MCF 10A (cell line): ENCODE measurements around the gene KLRD1. TPM values are rescaled to one million over a fixed set of nuclear protein-coding genes. Genes with fewer than 3 reads are reported as not detected.
"Not testable (repeated sequence)": the region's sequence is repeated elsewhere in the genome, so short reads cannot be mapped to it uniquely, and the experiment has no call there.

Experiments used
- BruUV-seq: library from RNA; stranded (reverse); fragments of 400-500 nt; replicated peaks from 2 replicates; lab custom pipeline; 2021; lab: Mats Ljungman, UMichigan
- CTCF ChIA-PET: fragments of 300-600 bp; sonication (Branson Sonifier 250); formaldehyde crosslinking; extraction: SDS; loops from one replicate; lab custom pipeline; 2021; ENCODE audit warnings: antibody characterized with exemption, inconsistent platforms; lab: Yijun Ruan, JAX
- POLR2A ChIA-PET: fragments of 300-600, 350-650 bp; sonication (Branson Sonifier 250); formaldehyde crosslinking; extraction: SDS; loops from one replicate; lab custom pipeline; 2020; ENCODE audit warnings: antibody characterized with exemption, inconsistent platforms; lab: Yijun Ruan, JAX
- DNase-seq: peaks from one replicate; pipeline ENCODE4 v3.0.0-alpha.2; 2018; ENCODE audit not compliant: unreplicated experiment
- H3K27ac Mint-ChIP-seq: one replicate; pipeline ENCODE4 v1.8.0; 2022; ENCODE audit warnings: mild to moderate bottlenecking, low read depth, mixed read lengths; ENCODE audit not compliant: unreplicated experiment
- H3K27me3 Mint-ChIP-seq: one replicate; pipeline ENCODE4 v1.8.0; 2022; ENCODE audit warnings: mixed read lengths; ENCODE audit not compliant: insufficient read depth, unreplicated experiment
- H3K36me3 Mint-ChIP-seq: one replicate; pipeline ENCODE4 v1.8.0; 2022; ENCODE audit warnings: mild to moderate bottlenecking, moderate library complexity, mixed read lengths; ENCODE audit not compliant: insufficient read depth, unreplicated experiment
- H3K4me1 Mint-ChIP-seq: one replicate; pipeline ENCODE4 v1.8.0; 2022; ENCODE audit warnings: mixed read lengths; ENCODE audit not compliant: insufficient read depth, unreplicated experiment
- H3K4me3 Mint-ChIP-seq: one replicate; pipeline ENCODE4 v1.8.0; 2022; ENCODE audit warnings: mild to moderate bottlenecking, moderate library complexity, mixed read lengths; ENCODE audit not compliant: unreplicated experiment
- H3K9me3 Mint-ChIP-seq: one replicate; pipeline ENCODE4 v1.8.0; 2022; ENCODE audit warnings: mixed read lengths; ENCODE audit not compliant: unreplicated experiment
- intact Hi-C: fragments of 100-400 bp; cut with micrococcal nuclease; formaldehyde crosslinking; loops from 2 replicates; pipeline ENCODE4 v1.14.1; 2022
- total RNA-seq: library from RNA; stranded (reverse); gene quantifications from 2 replicates; pipeline ENCODE4 v1.2.3, GENCODE V29; 2022
- TF ChIP-seq, protein P1 (sequence below): fragments of 200-600 bp; IDR thresholded peaks from one replicate; pipeline ENCODE4 v1.8.0; 2022; ENCODE audit warnings: antibody characterized with exemption, mild to moderate bottlenecking; ENCODE audit not compliant: unreplicated experiment

Gene KLRD1
- total RNA-seq, 1 experiment from 2014 or later, result not detected

- Mint-ChIP-seq H3K4me3 (no peak overlapping the region), H3K36me3 (no peaks in the 10 kb centered on the region), H3K9me3 (peaks cover 10% of the 10 kb centered on the region), H3K27me3 (no peaks in the 10 kb centered on the region), H3K27ac (no peak overlapping the region), H3K4me1 (peaks cover 17% of the 10 kb centered on the region)
- TF ChIP-seq, protein P1, sequence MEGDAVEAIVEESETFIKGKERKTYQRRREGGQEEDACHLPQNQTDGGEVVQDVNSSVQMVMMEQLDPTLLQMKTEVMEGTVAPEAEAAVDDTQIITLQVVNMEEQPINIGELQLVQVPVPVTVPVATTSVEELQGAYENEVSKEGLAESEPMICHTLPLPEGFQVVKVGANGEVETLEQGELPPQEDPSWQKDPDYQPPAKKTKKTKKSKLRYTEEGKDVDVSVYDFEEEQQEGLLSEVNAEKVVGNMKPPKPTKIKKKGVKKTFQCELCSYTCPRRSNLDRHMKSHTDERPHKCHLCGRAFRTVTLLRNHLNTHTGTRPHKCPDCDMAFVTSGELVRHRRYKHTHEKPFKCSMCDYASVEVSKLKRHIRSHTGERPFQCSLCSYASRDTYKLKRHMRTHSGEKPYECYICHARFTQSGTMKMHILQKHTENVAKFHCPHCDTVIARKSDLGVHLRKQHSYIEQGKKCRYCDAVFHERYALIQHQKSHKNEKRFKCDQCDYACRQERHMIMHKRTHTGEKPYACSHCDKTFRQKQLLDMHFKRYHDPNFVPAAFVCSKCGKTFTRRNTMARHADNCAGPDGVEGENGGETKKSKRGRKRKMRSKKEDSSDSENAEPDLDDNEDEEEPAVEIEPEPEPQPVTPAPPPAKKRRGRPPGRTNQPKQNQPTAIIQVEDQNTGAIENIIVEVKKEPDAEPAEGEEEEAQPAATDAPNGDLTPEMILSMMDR, result no peak
- intact Hi-C loops, result no loop called here
- CTCF ChIA-PET, result interaction anchor here (0.5 kb wide), 1 partner anchor 375 kb away, joined by 3 read pairs; no protein-coding TSS in a partner anchor
- no TSS peak for BruUV-seq
- no peak for DNase-seq
- POLR2A ChIA-PET, result no interaction called here
Observed at GRCh38 chr12:10341892-10342509, 34.3 kb downstream of the KLRD1 start.

DNA sequence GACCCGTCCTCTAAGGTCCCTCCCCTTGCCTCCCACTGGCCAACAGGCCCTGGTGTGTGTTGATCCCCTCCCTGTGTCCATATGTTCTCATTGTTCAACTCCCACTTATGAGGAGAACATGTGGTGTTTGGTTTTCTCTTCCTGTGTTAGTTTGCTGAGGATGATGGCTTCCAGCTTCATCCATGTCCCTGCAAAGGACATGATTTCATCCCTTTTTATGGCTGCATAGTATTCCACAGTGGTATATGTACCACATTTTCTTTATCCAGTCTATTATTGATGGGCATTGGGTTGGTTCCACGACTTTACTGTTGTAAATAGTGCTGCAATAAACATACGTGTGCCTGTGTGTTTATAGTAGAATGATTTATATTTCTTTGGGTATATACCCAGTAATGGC lies 43.8 kb downstream of the KLRD1 start:
- ChIA-PET CTCF (interaction anchor here (1.0 kb wide), 1 partner anchor 15 kb away, joined by 7 read pairs; no protein-coding TSS in a partner anchor), POLR2A (interaction anchor here (1.1 to 1.8 kb wide), 2 partner anchors 10 to 15 kb away, joined by 3 to 10 read pairs; no protein-coding TSS in a partner anchor)
- H3K27me3 Mint-ChIP-seq, H3K36me3 Mint-ChIP-seq, intact Hi-C loops, H3K4me3 Mint-ChIP-seq, DNase-seq, H3K27ac Mint-ChIP-seq, H3K4me1 Mint-ChIP-seq, BruUV-seq: not testable (repeated sequence)
- peaks cover 20% of the 10 kb centered on the region for H3K9me3 Mint-ChIP-seq

GRCh38 chr12:10354071-10354470 lies 46.4 kb downstream of the KLRD1 start:
- TF ChIP-seq, protein P1, result no peak
- intact Hi-C loops, result no loop called here
- H3K4me1 Mint-ChIP-seq, result no peaks in the 10 kb centered on the region
- CTCF ChIA-PET, result no interaction called here
- no peak for DNase-seq
- POLR2A ChIA-PET, result no interaction called here
- no peaks in the 10 kb centered on the region for H3K27me3 Mint-ChIP-seq
- no TSS peak for BruUV-seq
- no peak overlapping the region for H3K4me3 Mint-ChIP-seq
- no peak overlapping the region for H3K27ac Mint-ChIP-seq
- H3K9me3 Mint-ChIP-seq, result peaks cover 11% of the 10 kb centered on the region
- no peaks in the 10 kb centered on the region for H3K36me3 Mint-ChIP-seq

- Mint-ChIP-seq H3K4me3 (no peak overlapping the region), H3K9me3 (peaks cover 11% of the 10 kb centered on the region), H3K27me3 (no peaks in the 10 kb centered on the region), H3K4me1 (no peaks in the 10 kb centered on the region), H3K36me3 (no peaks in the 10 kb centered on the region), H3K27ac (no peak overlapping the region)
- CTCF ChIA-PET, result no interaction called here
- no TSS peak for BruUV-seq
- POLR2A ChIA-PET, result no interaction called here
- intact Hi-C loops, result no loop called here
- DNase-seq, result peak; percentile 63
- TF ChIP-seq, protein P1, result no peak
Observed at GRCh38 chr12:10354502-10354901, 46.8 kb downstream of the KLRD1 start.
